GM20000 (cell line): ENCODE measurements around the gene ZFP62.

Experiments
- DNase-seq: peaks from one replicate; pipeline ENCODE4 v3.0.0; 2012; ENCODE audit warnings: low spot score
- CTCF ChIP-seq: IDR thresholded peaks from 2 replicates; pipeline ENCODE4 v1.5.1; 2012; ENCODE audit warnings: mild to moderate bottlenecking, control low read depth; ENCODE audit errors: extremely low read depth, missing control alignments

Gene ZFP62

GRCh38 chr5:180799902-180800801 lies 60.9 kb downstream of the ZFP62 start:
- no peak for TF ChIP-seq CTCF

GRCh38 chr5:180799194-180799593 lies 61.9 kb downstream of the ZFP62 start:
- no peak for DNase-seq
- TF ChIP-seq CTCF, result no peak

More at GRCh38 chr5:180799902-180800801, 60.9 kb downstream of the ZFP62 start:
- no peak for DNase-seq

GRCh38 chr5:180798193-180798592 lies 62.9 kb downstream of the ZFP62 start:
- no peak for DNase-seq
- TF ChIP-seq CTCF, result no peak
